ENCODE data around the gene S100A12. TPM values are rescaled to one million over a fixed set of nuclear protein-coding genes. Genes with fewer than 3 reads are reported as not detected.

S100A12 gene
- total and polyA plus RNA-seq, 7 donors: 2.9 to 23.4 (median 20.8) TPM; not detected in 4

DNA sequence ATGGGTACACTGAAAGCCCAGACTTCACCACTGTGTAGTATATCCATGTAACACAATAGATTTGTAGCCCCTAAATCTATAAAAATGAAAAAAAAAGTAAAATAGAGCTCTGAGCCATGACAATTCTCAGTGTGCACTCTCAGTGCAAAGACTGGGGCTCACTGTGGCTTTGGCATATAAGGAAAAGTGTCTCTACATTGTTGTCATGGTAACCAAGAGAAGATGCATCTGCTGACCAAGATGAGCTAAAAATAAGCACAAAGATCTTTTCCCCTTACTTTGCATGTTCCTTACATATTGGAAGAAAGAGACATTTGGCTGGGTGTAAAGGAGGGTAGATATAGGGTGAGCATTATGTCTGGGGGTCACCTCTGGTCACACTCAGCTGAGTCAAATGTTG is 38.8 kb downstream of the S100A12 start:
- intact Hi-C loops (cut with DNase I): no loop called here
- Histone ChIP-seq H3K4me1 (no peaks in the 10 kb centered on the region), H3K4me3 (no peak overlapping the region), H3K27me3 (no peaks in the 10 kb centered on the region), H3K36me3 (no peaks in the 10 kb centered on the region), H3K27ac (no peak overlapping the region), H3K9me3 (peaks cover 0 to 4% (median 0%) of the 10 kb centered on the region in 4 donors)
- no peak for DNase-seq
- no peak for TF ChIP-seq EP300 (IDR thresholded peaks at IDR 0.05)
- TF ChIP-seq, protein P1, sequence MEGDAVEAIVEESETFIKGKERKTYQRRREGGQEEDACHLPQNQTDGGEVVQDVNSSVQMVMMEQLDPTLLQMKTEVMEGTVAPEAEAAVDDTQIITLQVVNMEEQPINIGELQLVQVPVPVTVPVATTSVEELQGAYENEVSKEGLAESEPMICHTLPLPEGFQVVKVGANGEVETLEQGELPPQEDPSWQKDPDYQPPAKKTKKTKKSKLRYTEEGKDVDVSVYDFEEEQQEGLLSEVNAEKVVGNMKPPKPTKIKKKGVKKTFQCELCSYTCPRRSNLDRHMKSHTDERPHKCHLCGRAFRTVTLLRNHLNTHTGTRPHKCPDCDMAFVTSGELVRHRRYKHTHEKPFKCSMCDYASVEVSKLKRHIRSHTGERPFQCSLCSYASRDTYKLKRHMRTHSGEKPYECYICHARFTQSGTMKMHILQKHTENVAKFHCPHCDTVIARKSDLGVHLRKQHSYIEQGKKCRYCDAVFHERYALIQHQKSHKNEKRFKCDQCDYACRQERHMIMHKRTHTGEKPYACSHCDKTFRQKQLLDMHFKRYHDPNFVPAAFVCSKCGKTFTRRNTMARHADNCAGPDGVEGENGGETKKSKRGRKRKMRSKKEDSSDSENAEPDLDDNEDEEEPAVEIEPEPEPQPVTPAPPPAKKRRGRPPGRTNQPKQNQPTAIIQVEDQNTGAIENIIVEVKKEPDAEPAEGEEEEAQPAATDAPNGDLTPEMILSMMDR (IDR thresholded peaks at IDR 0.05): no peak
- no peak for TF ChIP-seq POLR2A (IDR thresholded peaks at IDR 0.05)
- no peak for TF ChIP-seq POLR2AphosphoS5 (IDR thresholded peaks at IDR 0.05)

DNA sequence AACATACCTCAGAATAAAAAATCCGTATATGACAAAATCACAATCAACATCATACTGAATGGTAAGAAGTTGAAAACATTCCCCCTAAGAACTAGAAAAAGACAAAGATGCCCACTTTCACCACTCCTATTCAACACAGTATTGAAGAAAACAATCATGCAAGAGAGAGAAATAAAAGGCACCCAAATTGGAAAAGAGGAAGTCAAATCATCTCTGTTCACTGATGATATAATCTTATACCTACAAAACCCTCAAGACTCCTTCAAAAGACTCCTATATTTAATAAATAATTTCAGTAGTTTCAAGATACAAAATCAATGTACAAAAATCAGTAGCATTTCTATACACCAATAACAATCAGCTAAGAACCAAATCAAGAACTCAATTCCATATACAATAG is 41.5 kb downstream of the S100A12 start:
- H3K27ac ChIP-seq: no peak overlapping the region
- 86 to 95% methylated on average over 1 of the region's 1 CpG for WGBS, 2 donors
- TF ChIP-seq POLR2AphosphoS5 (IDR thresholded peaks at IDR 0.05) (no peak), EP300 (IDR thresholded peaks at IDR 0.05) (no peak), POLR2A (IDR thresholded peaks at IDR 0.05) (no peak)
- TF ChIP-seq, protein P1 (IDR thresholded peaks at IDR 0.05): no peak
- DNase-seq: no peak
- intact Hi-C loops (cut with DNase I): no loop called here
- H3K9me3 ChIP-seq: peaks cover 0 to 6% (median 0%) of the 10 kb centered on the region in 4 donors
- H3K4me3 ChIP-seq: no peak overlapping the region
- H3K36me3 ChIP-seq: no peaks in the 10 kb centered on the region
- no peaks in the 10 kb centered on the region for H3K27me3 ChIP-seq
- no peaks in the 10 kb centered on the region for H3K4me1 ChIP-seq

DNA sequence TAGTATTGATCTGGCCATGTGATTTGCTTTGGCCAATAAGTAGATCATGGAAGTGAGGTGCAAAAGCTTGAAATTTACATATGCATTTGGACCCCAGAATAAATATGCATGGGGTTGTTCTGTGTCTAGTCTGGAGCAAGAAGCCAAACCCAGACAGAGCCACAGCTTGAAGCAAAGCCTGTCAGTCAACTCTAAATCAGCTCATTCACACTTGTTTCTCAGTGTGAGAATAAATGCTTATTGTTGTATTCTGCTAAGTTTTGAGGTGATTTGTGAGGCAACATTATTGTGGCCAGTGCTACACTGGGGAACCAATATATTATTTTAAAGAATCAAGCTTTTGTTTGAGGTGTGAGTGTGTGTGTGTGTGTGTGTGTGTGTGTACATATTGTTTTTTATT is 50.5 kb downstream of the S100A12 start:
- Histone ChIP-seq H3K27me3 (peaks cover 0 to 5% (median 0%) of the 10 kb centered on the region in 3 donors), H3K36me3 (no peaks in the 10 kb centered on the region), H3K9me3 (peaks cover 0 to 11% (median 5%) of the 10 kb centered on the region in 4 donors), H3K4me3 (no peak overlapping the region), H3K27ac (no peak overlapping the region), H3K4me1 (no peaks in the 10 kb centered on the region)
- TF ChIP-seq, protein P1 (IDR thresholded peaks at IDR 0.05): no peak
- TF ChIP-seq POLR2A (IDR thresholded peaks at IDR 0.05): no peak
- no peak for TF ChIP-seq EP300 (IDR thresholded peaks at IDR 0.05)
- TF ChIP-seq POLR2AphosphoS5 (IDR thresholded peaks at IDR 0.05): no peak
- intact Hi-C loops (cut with DNase I): no loop called here
- DNase-seq: no peak

Small RNA genes within 50 kb of the gene (small RNA-seq; reads per million reads assigned to genes)
- gene RNU6-160P (0 reads per million in 3 donors), gene S100A15A (0 reads per million in 3 donors)

Other genes starting within 250 kb of the S100A12 start
- gene SPRR2G, start 224.7 kb downstream of the S100A12 start, total RNA-seq: not detected
- gene SPRR2G, start 224.7 kb downstream of the S100A12 start, polyA plus RNA-seq: not detected
- gene LELP1, start 172.2 kb downstream of the S100A12 start, total RNA-seq: not detected
- gene LELP1, start 172.2 kb downstream of the S100A12 start, polyA plus RNA-seq: not detected
- not detected for gene PRR9, start 158.0 kb downstream of the S100A12 start, total RNA-seq
- gene PRR9, start 158.0 kb downstream of the S100A12 start, polyA plus RNA-seq: not detected
- gene LORICRIN, start 115.9 kb downstream of the S100A12 start, total RNA-seq: not detected
- gene LORICRIN, start 115.9 kb downstream of the S100A12 start, polyA plus RNA-seq: under 1 TPM in 1 of 3 donors, not detected in 2; 0.06 TPM
- not detected for gene PGLYRP3, start 62.7 kb downstream of the S100A12 start, total RNA-seq
- gene PGLYRP3, start 62.7 kb downstream of the S100A12 start, polyA plus RNA-seq: under 1 TPM in 1 of 3 donors, not detected in 2; 0.16 TPM
- not detected for gene PGLYRP4, start 26.8 kb downstream of the S100A12 start, total RNA-seq
- 1 to 10 TPM in 1 of 3 donors, not detected in 2; 1.1 TPM for gene PGLYRP4, start 26.8 kb downstream of the S100A12 start, polyA plus RNA-seq
- 100 to 1,000 TPM in 3 of 4 donors, 10 to 100 TPM in 1; 73.4 to 943 (median 280) TPM for gene S100A9, start 17.8 kb downstream of the S100A12 start, total RNA-seq
- gene S100A9, start 17.8 kb downstream of the S100A12 start, polyA plus RNA-seq: 100 to 1,000 TPM; 221 to 449 (median 351) TPM
- 100 to 1,000 TPM in 1 of 4 donors, 10 to 100 TPM in 2, not detected in 1; 14.2 to 103 (median 32.1) TPM for gene S100A8, start 15.5 kb upstream of the S100A12 start, total RNA-seq
- 100 to 1,000 TPM in 1 of 3 donors, 10 to 100 TPM in 2; 68.8 to 109 (median 95.7) TPM for gene S100A8, start 15.5 kb upstream of the S100A12 start, polyA plus RNA-seq
- not detected for gene S100A7A, start 40.9 kb upstream of the S100A12 start, total RNA-seq
- gene S100A7A, start 40.9 kb upstream of the S100A12 start, polyA plus RNA-seq: not detected
- not detected for gene S100A7, start 85.0 kb upstream of the S100A12 start, total RNA-seq
- gene S100A7, start 85.0 kb upstream of the S100A12 start, polyA plus RNA-seq: not detected
- gene S100A6, start 160.4 kb upstream of the S100A12 start, total RNA-seq: 1,000 to 10,000 TPM in 1 of 4 donors, 100 to 1,000 TPM in 3; 445 to 1,159 (median 590) TPM
- gene S100A6, start 160.4 kb upstream of the S100A12 start, polyA plus RNA-seq: 1,000 to 10,000 TPM; 4,079 to 7,223 (median 4,178) TPM
- gene S100A5, start 165.3 kb upstream of the S100A12 start, total RNA-seq: not detected
- gene S100A5, start 165.3 kb upstream of the S100A12 start, polyA plus RNA-seq: not detected
- 100 to 1,000 TPM; 189 to 486 (median 288) TPM for gene S100A4, start 170.2 kb upstream of the S100A12 start, total RNA-seq
- 100 to 1,000 TPM; 304 to 499 (median 336) TPM for gene S100A4, start 170.2 kb upstream of the S100A12 start, polyA plus RNA-seq
- gene S100A3, start 173.6 kb upstream of the S100A12 start, total RNA-seq: 1 to 10 TPM; 1.1 to 4.3 (median 2.2) TPM
- gene S100A3, start 173.6 kb upstream of the S100A12 start, polyA plus RNA-seq: 1 to 10 TPM; 1.4 to 3.9 (median 3.6) TPM
- 1 to 10 TPM in 1 of 4 donors, under 1 TPM in 1, not detected in 2; 0.68 to 1.8 TPM for gene S100A2, start 190.2 kb upstream of the S100A12 start, total RNA-seq
- 10 to 100 TPM in 1 of 3 donors, 1 to 10 TPM in 2; 1.8 to 16.2 (median 2.3) TPM for gene S100A2, start 190.2 kb upstream of the S100A12 start, polyA plus RNA-seq
- 10 to 100 TPM; 35.6 to 49.9 (median 39.7) TPM for gene S100A16, start 237.5 kb upstream of the S100A12 start, total RNA-seq
- 100 to 1,000 TPM; 332 to 492 (median 370) TPM for gene S100A16, start 237.5 kb upstream of the S100A12 start, polyA plus RNA-seq
- 1 to 10 TPM in 1 of 4 donors, under 1 TPM in 1, not detected in 2; 0.82 to 1.8 TPM for gene S100A14, start 240.7 kb upstream of the S100A12 start, total RNA-seq
- 1,000 to 10,000 TPM in 1 of 3 donors, 100 to 1,000 TPM in 2; 789 to 1,144 (median 825) TPM for gene S100A14, start 240.7 kb upstream of the S100A12 start, polyA plus RNA-seq

Measured in sigmoid colon (tissue), 7 donors.